ENCODE measurements around the gene BARX2. TPM values are rescaled to one million over a fixed set of nuclear protein-coding genes. Genes with fewer than 3 reads are reported as not detected.

BARX2 gene
- total and polyA plus RNA-seq, 2 donors (not counting 3 experiments of a cell fraction or from before 2014, with no cell fraction given) = not detected

GRCh38 chr11:129426038-129426437 is 50.4 kb downstream of the BARX2 start:
- Histone ChIP-seq H3K27me3 (ENCODE audit: control insufficient read depth in 2 of 2, insufficient read depth in 2 of 2, low read length in 2 of 2) (no peaks in the 10 kb centered on the region), H3K79me2 (ENCODE audit: control insufficient read depth, insufficient read depth, low read length) (no peaks in the 10 kb centered on the region), H3K9me1 (replicated peaks; ENCODE audit: control insufficient read depth, extremely low read depth, insufficient read depth, low read length) (no peaks in the 10 kb centered on the region), H3K4me2 (ENCODE audit: insufficient read depth, low read length) (no peak overlapping the region), H3K4me1 (ENCODE audit: control insufficient read depth, extremely low read depth, insufficient read depth, low read length) (no peaks in the 10 kb centered on the region), H2AFZ (ENCODE audit: low read depth, low read length) (no peak overlapping the region), H3K4me3 (replicated peaks in 1 of 3; ENCODE audit: insufficient read depth in 1 of 3, low read depth in 1 of 3, low read length in 3 of 3) (no peak overlapping the region), H3K9me3 (replicated peaks; ENCODE audit: control insufficient read depth, insufficient read depth, low read length) (no peaks in the 10 kb centered on the region), H3K27ac (ENCODE audit: insufficient read depth, low read depth, low read length) (no peak overlapping the region), H4K20me1 (replicated peaks; ENCODE audit: control insufficient read depth, extremely low read depth, insufficient read depth, low read length) (no peaks in the 10 kb centered on the region), H3K36me3 (ENCODE audit: control insufficient read depth in 2 of 2, extremely low read depth in 1 of 2, insufficient read depth in 2 of 2, low read length in 2 of 2) (no peaks in the 10 kb centered on the region), H3K9ac (replicated peaks; ENCODE audit: extremely low read depth, insufficient read depth, low read length) (no peak overlapping the region)
- BruUV-seq (replicated peaks) = no TSS peak
- intact Hi-C loops (cut with micrococcal nuclease) = no loop called here
- dilution Hi-C loops (cut with MboI; ENCODE audit: extremely low pct_ligation_motif_present, low sequenced_read_pairs) = no loop called here
- FAIRE-seq (no peak), DNase-seq (ENCODE audit: low read depth, low spot score) (no peak)
- ChIA-PET POLR2A (no interaction called here), CTCF (no interaction called here)
- TF ChIP-seq GATA2 (IDR thresholded peaks at IDR 0.05; ENCODE audit: insufficient read depth, insufficient read length, low read depth, low read length) = no peak
- TF ChIP-seq MYC (IDR thresholded peaks at IDR 0.05; ENCODE audit: low read depth, low read length) = no peak
- TF ChIP-seq POLR2AphosphoS5 (IDR thresholded peaks at IDR 0.05; ENCODE audit: insufficient read depth, low read depth, low read length) = no peak
- no peak for TF ChIP-seq MAX (IDR thresholded peaks at IDR 0.05; ENCODE audit: insufficient read depth, insufficient read length)
- no peak for TF ChIP-seq FOS (IDR thresholded peaks at IDR 0.05; ENCODE audit: borderline replicate concordance, insufficient read depth, low read length)
- no peak for TF ChIP-seq EZH2 (IDR thresholded peaks at IDR 0.05; ENCODE audit: borderline replicate concordance, low read depth, low read length, severe bottlenecking)
- TF ChIP-seq, protein P1, sequence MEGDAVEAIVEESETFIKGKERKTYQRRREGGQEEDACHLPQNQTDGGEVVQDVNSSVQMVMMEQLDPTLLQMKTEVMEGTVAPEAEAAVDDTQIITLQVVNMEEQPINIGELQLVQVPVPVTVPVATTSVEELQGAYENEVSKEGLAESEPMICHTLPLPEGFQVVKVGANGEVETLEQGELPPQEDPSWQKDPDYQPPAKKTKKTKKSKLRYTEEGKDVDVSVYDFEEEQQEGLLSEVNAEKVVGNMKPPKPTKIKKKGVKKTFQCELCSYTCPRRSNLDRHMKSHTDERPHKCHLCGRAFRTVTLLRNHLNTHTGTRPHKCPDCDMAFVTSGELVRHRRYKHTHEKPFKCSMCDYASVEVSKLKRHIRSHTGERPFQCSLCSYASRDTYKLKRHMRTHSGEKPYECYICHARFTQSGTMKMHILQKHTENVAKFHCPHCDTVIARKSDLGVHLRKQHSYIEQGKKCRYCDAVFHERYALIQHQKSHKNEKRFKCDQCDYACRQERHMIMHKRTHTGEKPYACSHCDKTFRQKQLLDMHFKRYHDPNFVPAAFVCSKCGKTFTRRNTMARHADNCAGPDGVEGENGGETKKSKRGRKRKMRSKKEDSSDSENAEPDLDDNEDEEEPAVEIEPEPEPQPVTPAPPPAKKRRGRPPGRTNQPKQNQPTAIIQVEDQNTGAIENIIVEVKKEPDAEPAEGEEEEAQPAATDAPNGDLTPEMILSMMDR (IDR thresholded peaks at IDR 0.05; ENCODE audit: extremely low read depth in 1 of 2, insufficient read depth in 1 of 2, low read depth in 1 of 2, low read length in 2 of 2) = no peak
- no peak for TF ChIP-seq JUN (IDR thresholded peaks at IDR 0.05; ENCODE audit: borderline replicate concordance, insufficient read depth, insufficient read length, low read depth)
- no peak for TF ChIP-seq POLR2A (IDR thresholded peaks at IDR 0.05; ENCODE audit: low read depth, low read length)

All from endothelial cell of umbilical vein (primary cell).